SK-N-SH (cell line): ENCODE data around the gene SOX13.

Experiments
- RAD21 ChIP-seq: IDR thresholded peaks from 2 replicates; pipeline ENCODE4 v1.6.1; 2012; ENCODE audit warnings: mild to moderate bottlenecking, low read length
- RFX5 ChIP-seq: IDR thresholded peaks from 2 replicates; pipeline ENCODE4 v1.6.1; 2012; ENCODE audit warnings: mild to moderate bottlenecking, improper control_type of control experiment, low read length
- SMC3 ChIP-seq: IDR thresholded peaks from 2 replicates; pipeline ENCODE4 v1.6.1; 2012; ENCODE audit warnings: low read depth, low read length, improper control_type of control experiment
- TCF12 ChIP-seq: IDR thresholded peaks from 2 replicates; pipeline ENCODE4 v1.4.0; 2012

DNA sequence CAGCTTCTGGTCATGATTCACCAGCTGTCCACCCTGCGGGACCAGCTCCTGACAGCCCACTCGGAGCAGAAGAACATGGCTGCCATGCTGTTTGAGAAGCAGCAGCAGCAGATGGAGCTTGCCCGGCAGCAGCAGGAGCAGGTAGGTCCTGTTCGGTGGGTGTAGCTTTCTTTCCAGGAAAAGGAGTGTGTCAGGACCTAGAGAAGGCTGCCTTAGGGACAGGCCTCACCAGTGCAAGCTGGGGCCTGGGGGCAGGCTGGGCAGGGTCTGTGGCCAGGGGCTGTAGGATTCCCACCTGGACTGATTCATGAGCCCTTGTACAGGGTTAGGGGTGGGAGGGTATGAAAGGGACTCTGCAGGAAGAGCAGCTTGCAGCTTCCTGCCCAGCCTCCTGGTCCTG, 43.6 kb downstream of the SOX13 start:
- TF ChIP-seq TCF12 (no peak), RFX5 (no peak), SMC3 (no peak), RAD21 (no peak)
